Activated CD4-positive, alpha-beta T cell treated with anti-CD3 and anti-CD28 coated beads, Interleukin-2, amount 50 U/mL, for 4 hours (primary cell): Measurements from ENCODE around the gene CHIC2.

Experiments used
- DNase-seq, 2 experiments: peaks; one replicate each; pipeline ENCODE4 v3.0.0-alpha.2; 2020

The CHIC2 gene

DNA sequence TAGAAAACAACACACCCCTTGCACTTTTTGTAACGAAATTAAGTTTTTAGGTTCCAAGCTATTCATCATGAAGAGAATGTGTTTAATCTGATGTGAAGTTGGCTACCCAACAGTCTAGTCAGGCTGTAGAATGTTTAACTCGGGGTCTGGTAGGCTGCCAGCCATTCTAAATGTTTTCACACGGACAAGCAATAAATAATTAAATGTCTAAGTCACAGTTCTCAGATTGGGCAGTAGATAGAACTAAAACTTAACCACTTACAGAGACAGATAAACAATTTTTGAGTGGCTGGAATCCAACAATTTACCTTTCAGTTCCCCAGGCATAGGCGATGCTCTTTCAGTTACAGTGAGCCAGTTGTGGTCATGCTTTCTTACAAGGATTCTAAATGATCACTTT lies 66.5 kb downstream of the CHIC2 start:
- DNase-seq, result no peak

DNA sequence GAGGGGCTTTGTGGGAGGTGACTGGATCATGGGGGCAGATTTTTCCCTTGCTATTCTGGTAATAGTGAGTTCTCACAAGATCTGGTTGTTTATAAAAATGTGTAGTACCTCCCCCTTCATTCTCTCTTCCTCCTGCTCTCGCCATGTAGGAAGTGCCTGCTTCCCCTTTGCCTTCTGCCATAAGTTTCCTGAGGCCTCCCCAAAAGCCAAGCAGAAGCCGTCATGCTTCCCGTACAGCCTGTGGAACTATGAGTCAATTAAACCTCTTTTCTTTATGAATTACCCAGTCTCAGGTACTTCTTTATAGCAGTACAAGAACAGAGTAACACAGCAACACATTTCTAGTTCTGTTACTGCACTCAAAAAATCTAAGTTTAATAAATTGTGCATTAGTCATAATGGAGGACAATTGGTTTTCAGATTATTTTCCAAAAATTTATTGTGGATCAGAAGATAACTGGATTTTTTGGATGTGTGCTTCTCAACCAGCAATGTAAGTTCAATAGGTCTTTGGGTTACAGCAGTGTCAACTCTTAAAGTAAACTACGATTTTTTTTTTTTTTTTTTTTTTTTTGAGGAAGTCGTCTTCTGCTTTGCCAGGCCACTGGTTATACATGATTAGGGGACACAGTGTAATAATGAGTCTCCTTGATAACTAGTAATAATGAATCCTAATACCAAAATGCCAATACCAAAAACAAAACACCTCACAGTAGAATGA lies 69.9 kb downstream of the CHIC2 start:
- DNase-seq, result no peak

DNA sequence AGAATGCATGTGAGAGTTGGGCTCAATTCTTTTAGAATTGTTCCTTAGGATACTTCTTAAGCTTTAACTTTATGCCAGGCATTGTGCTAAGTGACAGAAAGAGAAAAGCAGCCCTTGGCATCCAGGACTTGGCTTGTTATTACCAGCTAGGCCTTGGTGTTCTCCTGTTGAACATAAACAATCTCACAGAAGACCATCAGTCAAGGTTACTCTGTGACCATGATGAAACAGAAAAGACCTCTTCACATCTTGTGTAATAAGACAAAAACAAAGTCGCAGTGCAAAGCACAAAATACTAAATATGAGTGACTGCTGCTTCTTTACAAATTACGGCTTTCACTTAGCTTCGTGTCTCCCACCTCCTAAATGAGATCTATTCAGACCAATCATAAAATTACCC lies 71.6 kb downstream of the CHIC2 start:
- DNase-seq, result no peak

DNA sequence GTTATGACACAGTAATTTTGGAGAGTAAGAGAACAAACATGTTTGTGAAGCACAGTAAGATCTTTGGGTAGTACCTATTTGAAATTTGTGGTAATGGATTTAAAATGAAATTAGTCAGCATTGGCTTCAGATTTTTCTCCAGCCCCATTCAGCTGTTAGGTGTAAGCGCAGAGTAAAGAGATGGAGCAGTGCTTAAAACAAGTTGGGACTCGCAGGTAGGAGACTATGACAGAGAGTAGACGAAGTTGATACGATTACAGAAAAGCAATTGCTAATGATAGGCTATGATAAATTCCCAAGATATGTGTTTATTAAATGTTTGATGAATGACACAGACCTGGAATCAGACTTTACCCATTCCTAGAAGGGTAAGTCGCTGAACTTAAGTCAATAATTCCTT lies 72.6 kb downstream of the CHIC2 start:
- no peak for DNase-seq

DNA sequence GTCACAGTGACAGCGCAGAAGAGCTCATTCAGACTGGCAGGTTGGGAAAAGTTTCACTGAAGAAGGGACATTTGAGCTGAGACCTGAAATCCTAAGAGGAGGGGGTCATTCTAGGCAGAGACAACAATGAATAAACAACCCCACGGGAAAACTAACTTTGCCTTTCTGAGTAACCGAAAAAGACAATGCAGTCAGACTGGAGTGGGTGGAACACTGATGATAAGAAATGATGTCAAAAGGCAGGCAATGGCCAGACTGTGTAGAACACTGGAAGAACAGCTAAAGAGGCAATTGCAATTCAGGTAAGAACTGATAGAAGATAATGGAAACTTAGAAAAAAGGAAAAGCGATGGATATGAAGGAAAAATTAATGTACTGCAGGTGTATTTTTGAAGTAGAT lies 73.8 kb downstream of the CHIC2 start:
- DNase-seq, result no peak

DNA sequence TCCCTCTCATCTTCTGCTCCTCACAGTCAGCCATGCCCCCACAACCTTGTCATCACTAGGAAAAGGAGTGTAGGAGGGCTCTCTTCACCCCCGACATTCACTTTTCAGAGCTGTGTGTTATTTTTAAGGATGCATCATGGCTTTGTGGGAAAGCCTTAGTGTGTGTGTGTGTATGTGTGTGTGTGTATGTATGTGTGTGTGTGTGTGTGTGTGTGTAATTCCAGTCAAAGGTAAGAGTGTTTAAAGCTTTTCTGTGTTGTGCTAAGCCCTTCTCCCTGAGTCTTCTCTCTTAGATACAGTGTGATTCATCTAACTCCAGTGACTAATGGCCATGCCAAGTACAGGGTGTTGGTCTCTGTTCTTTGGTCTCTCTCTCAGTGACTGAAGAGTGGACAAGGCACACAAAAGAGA lies 76.6 kb downstream of the CHIC2 start:
- no peak for DNase-seq

DNA sequence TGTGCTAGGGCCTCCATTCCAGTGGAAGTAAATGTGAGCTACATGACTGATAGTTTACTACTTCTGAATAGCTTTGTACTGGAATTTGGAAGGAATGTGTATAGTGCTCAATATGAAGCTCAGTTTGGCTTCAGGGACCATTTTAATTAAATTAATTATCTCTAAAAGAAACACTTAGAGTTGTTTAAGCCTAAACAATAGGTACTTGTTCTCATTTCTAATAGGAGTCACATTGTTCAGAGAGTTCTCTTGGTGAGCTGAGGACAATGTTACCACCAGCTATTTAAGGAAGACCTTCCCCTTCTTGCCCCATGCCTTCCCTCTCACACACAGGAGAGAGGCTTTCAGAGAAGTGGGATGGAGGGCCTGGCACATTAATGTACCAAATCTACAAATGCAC lies 78.3 kb downstream of the CHIC2 start:
- DNase-seq, result no peak

DNA sequence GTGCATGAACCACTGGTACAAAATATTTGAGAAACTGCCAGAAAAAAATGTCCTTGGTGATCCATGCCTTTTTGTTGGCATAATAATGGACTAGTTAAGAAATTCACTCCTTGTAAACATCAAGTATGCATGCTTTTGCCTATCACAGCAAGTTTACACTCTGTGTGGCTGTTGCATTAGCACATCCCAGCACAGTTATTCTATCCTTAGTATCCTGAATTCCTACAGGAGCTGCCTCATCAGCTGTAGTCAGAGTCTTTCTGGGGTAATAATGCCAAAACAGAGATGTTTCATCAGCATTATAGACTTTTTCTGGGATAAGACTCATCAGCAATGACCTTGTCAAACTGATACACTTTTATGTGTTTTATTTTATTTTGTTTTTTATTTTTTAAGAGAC lies 82.8 kb downstream of the CHIC2 start:
- DNase-seq, result no peak

DNA sequence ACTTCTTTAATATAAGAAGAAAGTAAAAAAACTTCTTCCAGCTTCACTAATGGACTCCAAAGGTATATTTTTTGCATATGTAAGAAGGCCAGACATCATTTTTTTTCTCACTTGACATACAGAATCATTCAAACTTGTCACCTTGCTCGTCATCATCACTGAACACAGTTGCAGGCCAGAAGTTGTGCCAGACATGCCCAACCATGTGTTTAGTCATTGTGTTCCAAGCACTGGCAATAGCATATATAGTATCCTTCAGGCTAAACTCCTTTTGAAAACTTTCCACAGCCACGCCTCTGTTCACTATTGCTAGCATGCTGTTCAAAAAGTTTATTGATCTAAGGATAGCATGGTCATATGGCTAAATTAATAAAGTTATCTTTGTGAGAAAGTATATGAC lies 83.3 kb downstream of the CHIC2 start:
- DNase-seq, result no peak

DNA sequence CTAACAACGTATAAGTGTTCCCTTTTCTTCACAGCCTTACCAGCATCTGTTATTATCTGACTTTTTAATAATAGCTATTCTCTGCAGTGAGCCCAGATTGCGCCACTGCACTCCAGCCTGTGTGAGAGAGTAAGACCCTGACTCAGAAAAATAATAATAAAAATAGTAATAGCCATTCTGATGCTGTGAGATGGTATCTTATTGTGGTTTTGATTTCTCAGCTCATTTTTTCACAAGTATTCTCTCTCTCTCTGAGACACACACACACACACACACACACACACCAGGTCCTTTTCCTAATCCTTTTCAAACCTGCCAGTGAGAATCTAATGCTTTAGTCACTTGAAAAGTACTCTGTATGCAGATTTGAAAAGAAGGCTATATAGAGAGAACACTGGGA lies 89.8 kb downstream of the CHIC2 start:
- DNase-seq, result no peak

DNA sequence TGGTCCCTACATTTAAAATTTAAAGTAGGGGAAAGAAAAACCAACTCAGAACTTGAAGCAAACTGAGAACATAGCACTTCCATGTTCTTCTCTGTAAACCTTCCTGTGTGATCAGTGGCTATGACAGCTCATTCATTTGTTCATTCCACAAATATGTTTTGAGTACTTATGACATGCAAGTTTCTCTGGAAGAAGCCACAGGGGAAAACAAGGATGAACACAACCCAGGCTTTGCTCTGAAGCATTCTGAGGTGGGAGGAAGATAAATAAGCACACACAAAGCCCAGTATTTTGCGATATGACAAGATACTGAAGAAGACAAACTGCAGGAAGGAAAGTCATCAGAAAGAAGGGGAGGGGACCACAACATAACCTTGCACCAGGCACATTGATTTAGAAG lies 96.4 kb downstream of the CHIC2 start:
- DNase-seq, result no peak

DNA sequence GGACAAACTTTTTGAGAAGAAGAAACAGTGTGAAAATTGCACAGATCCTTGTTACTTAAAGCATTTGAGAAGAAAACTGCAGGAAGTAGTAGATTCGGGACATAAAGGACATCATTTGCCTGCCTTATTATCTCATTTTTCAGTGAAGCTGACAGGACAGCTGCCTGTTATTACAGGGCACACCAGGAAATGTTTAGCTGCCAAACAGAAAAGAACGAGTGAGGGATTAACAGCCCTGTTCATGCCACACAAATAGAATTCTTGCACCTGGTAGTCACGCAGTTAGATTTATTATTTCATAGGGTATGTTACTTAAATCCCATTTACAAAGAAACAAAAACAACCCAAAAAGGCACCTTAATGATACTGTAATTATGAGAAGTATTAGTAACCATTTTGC lies 100.6 kb downstream of the CHIC2 start:
- DNase-seq, result no peak

DNA sequence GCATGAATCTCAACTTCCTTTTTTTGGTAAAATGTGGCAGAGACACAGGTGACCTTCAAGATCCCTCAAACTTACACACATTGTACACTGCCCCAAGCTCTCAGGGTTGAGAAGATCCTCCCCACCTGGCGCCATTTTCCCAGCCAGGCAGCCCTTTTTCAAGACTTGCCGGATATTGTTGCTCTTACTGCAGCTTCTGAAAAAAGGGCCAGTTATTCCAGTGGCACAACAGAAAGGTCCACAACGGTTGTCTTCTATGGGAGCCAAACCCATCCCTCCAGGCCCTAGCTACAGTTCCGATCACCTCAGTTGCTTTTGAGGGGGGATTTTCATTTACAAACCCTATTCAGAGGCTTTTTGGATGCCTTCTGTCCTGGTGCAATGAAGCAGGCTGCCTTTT lies 101.1 kb downstream of the CHIC2 start:
- no peak for DNase-seq

DNA sequence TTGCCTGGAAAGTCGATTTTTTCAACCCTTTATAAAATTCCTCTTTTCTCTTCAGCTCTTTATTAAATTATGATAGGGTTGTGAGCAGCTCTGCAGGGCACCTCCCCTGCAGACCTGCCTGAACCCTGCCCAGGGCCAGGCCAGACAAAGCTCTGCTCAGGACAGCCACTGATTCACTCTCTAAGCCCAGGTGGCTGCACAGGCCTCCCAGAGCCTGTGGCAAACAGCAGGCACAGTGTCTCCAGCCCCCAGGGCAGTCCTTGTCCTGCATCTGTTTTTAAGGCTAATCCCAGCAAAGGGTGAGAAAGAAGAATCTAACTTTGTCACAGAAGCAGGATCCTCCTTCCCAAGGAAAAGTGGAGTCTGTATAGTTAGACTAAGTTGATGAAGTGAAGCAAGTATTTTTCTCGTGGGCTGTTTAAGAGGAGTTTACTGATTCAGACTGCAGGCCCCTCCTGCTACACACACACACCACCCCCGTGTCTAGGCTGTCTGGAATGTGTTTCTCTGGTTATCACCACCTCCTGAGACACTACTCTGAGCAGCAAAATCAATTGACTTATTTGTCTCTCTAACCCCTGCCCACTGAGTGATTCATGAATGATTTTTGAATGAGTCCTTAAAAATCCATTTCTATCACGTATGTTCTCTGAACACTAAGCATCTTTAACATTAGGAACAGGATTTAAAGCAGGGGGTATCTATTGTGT lies 101.7 kb downstream of the CHIC2 start:
- DNase-seq, result no peak

DNA sequence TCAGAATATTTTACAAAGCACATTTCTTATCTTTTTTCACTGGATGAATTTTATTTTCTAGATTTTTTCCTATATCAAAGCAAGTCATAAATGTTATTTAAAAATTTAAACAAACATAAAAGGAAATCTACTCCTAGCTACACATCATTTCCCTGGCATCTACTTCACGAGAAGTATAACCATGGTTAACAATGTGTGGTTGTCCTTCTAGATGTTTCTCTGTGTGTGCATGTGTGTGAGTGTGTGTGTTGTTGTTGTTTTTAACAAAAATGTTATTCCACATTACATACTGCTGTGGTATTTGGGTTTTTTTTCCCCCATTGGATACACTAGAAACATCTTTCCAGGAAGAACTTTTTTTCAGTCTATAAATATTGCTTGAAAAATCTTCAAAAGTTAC lies 103.1 kb downstream of the CHIC2 start:
- DNase-seq, result no peak

DNA sequence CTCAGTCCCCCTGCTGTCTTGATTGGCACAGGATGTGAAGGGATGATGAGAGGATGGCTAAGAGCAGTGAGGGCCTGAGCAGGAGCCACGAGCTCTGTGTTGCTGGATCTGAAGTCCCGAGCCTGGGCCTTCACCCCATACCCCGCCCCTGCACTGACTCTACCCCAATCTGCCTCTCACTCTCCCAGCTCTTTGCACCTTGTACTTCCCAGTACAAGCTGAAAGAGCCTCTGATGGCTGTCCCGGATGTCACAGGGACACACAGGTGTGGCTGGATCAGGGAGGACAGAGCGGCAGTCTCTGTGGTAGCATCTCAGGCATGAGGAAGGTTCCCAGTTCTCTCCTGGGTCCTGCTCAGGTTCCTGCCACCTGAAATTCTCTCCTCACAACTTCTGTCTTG lies 103.6 kb downstream of the CHIC2 start:
- DNase-seq, result no peak
